ENCODE measurements around the gene MACROD2. TPM values are rescaled to one million over a fixed set of nuclear protein-coding genes. Genes with fewer than 3 reads are reported as not detected.

Gene MACROD2
- polyA plus RNA-seq, 4 donors, result 1.00 to 4.8 (median 1.4) TPM

- H3K27me3 ChIP-seq (ENCODE audit: control insufficient read depth in 3 of 3, insufficient read depth in 3 of 3, low read length in 3 of 3), result no peaks in the 10 kb centered on the region
- no peak overlapping the region for H3K27ac ChIP-seq (ENCODE audit: low read depth in 1 of 3, low read length in 2 of 3)
- WGBS, 3 donors, result 81 to 88% (median 85%) methylated on average over 1 of the region's 1 CpG
- no peak overlapping the region for H3K4me3 ChIP-seq (ENCODE audit: low read depth in 1 of 3, low read length in 3 of 3)
- FAIRE-seq, result no peak
- no peaks in the 10 kb centered on the region for H3K4me1 ChIP-seq (ENCODE audit: control insufficient read depth in 3 of 3, insufficient read depth in 2 of 3, low read depth in 1 of 3, low read length in 2 of 3)
- no peak for DNase-seq
- H3K36me3 ChIP-seq (ENCODE audit: control insufficient read depth in 3 of 3, insufficient read depth in 2 of 3, low read depth in 1 of 3, low read length in 3 of 3), result no peaks in the 10 kb centered on the region
- H3K9me3 ChIP-seq (ENCODE audit: control insufficient read depth in 2 of 2, insufficient read depth in 1 of 2, low read depth in 1 of 2, low read length in 1 of 2), result no peaks in the 10 kb centered on the region
These were observed 902.3 kb downstream of the MACROD2 start for GRCh38 chr20:14897608-14898007.

GRCh38 chr20:14902432-14903089 is 907.2 kb downstream of the MACROD2 start:
- no peak for FAIRE-seq
- H3K27me3 ChIP-seq (ENCODE audit: control insufficient read depth in 3 of 3, insufficient read depth in 3 of 3, low read length in 3 of 3), result no peaks in the 10 kb centered on the region
- no peak overlapping the region for H3K27ac ChIP-seq (ENCODE audit: low read depth in 1 of 3, low read length in 2 of 3)
- H3K4me1 ChIP-seq (ENCODE audit: control insufficient read depth in 3 of 3, insufficient read depth in 2 of 3, low read depth in 1 of 3, low read length in 2 of 3), result no peaks in the 10 kb centered on the region
- H3K4me3 ChIP-seq (ENCODE audit: low read depth in 1 of 3, low read length in 3 of 3), result no peak overlapping the region
- DNase-seq, result no peak
- 77 to 81% (median 77%) methylated on average over 4 of the region's 4 CpGs for WGBS, 3 donors
- H3K36me3 ChIP-seq (ENCODE audit: control insufficient read depth in 3 of 3, insufficient read depth in 2 of 3, low read depth in 1 of 3, low read length in 3 of 3), result no peaks in the 10 kb centered on the region
- H3K9me3 ChIP-seq (ENCODE audit: control insufficient read depth in 2 of 2, insufficient read depth in 1 of 2, low read depth in 1 of 2, low read length in 1 of 2), result no peaks in the 10 kb centered on the region

DNA sequence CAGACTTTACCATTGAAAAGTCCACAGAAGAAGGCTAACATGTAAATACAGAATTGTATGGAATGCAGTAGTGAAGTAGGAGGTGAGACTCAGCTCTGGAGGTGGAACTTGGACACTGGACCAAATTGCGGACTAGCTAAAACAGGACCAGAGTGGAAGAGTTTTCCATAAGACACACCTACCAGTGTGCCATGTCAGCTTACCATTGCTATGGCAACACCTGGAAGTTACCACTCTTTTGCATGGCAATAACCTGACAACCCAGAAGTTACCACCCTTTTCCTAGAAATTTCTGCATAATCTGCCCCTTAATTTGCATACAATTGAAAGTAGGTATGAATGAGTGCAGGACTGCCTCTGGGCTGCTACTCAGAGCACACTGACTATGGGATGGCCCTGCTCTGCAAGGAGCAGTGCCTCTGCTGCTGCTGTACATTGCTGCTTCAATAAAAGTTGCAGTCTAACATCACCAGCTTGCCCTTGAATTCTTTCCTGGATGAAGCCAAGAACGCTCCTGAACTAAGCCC is 911.7 kb downstream of the MACROD2 start:
- Histone ChIP-seq H3K9me3 (ENCODE audit: control insufficient read depth in 2 of 2, insufficient read depth in 1 of 2, low read depth in 1 of 2, low read length in 1 of 2) (no peaks in the 10 kb centered on the region), H3K36me3 (ENCODE audit: control insufficient read depth in 3 of 3, insufficient read depth in 2 of 3, low read depth in 1 of 3, low read length in 3 of 3) (no peaks in the 10 kb centered on the region), H3K4me1 (ENCODE audit: control insufficient read depth in 3 of 3, insufficient read depth in 2 of 3, low read depth in 1 of 3, low read length in 2 of 3) (no peaks in the 10 kb centered on the region), H3K27ac (ENCODE audit: low read depth in 1 of 3, low read length in 2 of 3) (no peak overlapping the region), H3K4me3 (ENCODE audit: low read depth in 1 of 3, low read length in 3 of 3) (no peak overlapping the region), H3K27me3 (ENCODE audit: control insufficient read depth in 3 of 3, insufficient read depth in 3 of 3, low read length in 3 of 3) (no peaks in the 10 kb centered on the region)
- FAIRE-seq (no peak), DNase-seq (no peak)
- WGBS, 3 donors, result 86 to 88% (median 88%) methylated on average over 2 of the region's 2 CpGs

- Histone ChIP-seq H3K27me3 (ENCODE audit: control insufficient read depth in 3 of 3, insufficient read depth in 3 of 3, low read length in 3 of 3) (no peaks in the 10 kb centered on the region), H3K9me3 (ENCODE audit: control insufficient read depth in 2 of 2, insufficient read depth in 1 of 2, low read depth in 1 of 2, low read length in 1 of 2) (no peaks in the 10 kb centered on the region), H3K4me3 (ENCODE audit: low read depth in 1 of 3, low read length in 3 of 3) (no peak overlapping the region), H3K27ac (ENCODE audit: low read depth in 1 of 3, low read length in 2 of 3) (no peak overlapping the region), H3K4me1 (ENCODE audit: control insufficient read depth in 3 of 3, insufficient read depth in 2 of 3, low read depth in 1 of 3, low read length in 2 of 3) (no peaks in the 10 kb centered on the region), H3K36me3 (ENCODE audit: control insufficient read depth in 3 of 3, insufficient read depth in 2 of 3, low read depth in 1 of 3, low read length in 3 of 3) (no peaks in the 10 kb centered on the region)
- 97 to 99% (median 99%) methylated on average over 2 of the region's 2 CpGs for WGBS, 3 donors
- FAIRE-seq (no peak), DNase-seq (no peak)
These were observed 914.8 kb downstream of the MACROD2 start for GRCh38 chr20:14910126-14910525.

- H3K36me3 ChIP-seq (ENCODE audit: control insufficient read depth in 3 of 3, insufficient read depth in 2 of 3, low read depth in 1 of 3, low read length in 3 of 3), result no peaks in the 10 kb centered on the region
- DNase-seq (no peak), FAIRE-seq (no peak)
- no peaks in the 10 kb centered on the region for H3K9me3 ChIP-seq (ENCODE audit: control insufficient read depth in 2 of 2, insufficient read depth in 1 of 2, low read depth in 1 of 2, low read length in 1 of 2)
- no peak overlapping the region for H3K27ac ChIP-seq (ENCODE audit: low read depth in 1 of 3, low read length in 2 of 3)
- H3K4me3 ChIP-seq (ENCODE audit: low read depth in 1 of 3, low read length in 3 of 3), result no peak overlapping the region
- WGBS, 3 donors, result 81 to 95% (median 90%) methylated on average over 6 of the region's 6 CpGs
- H3K4me1 ChIP-seq (ENCODE audit: control insufficient read depth in 3 of 3, insufficient read depth in 2 of 3, low read depth in 1 of 3, low read length in 2 of 3), result no peaks in the 10 kb centered on the region
- H3K27me3 ChIP-seq (ENCODE audit: control insufficient read depth in 3 of 3, insufficient read depth in 3 of 3, low read length in 3 of 3), result no peaks in the 10 kb centered on the region
These were observed 918.7 kb downstream of the MACROD2 start for GRCh38 chr20:14913896-14914620.

DNA sequence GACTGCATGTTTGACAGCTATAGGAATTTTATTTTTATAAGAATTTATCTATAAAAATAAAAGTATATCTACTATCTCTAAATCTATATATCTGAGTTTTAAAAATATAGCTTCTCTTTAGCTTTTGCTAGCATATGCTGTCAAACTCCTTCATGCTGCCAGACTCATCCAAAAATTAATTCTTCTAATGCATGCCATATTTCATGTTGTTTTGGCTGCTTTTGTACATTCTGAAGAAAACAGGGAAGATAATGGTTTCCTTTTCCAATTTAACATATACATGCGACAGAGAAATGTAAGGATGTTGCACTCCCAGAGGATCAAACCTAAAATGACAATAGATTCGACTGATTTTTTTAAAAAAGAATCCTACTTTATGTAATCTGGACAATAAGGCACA is 919.3 kb downstream of the MACROD2 start:
- Histone ChIP-seq H3K27ac (ENCODE audit: low read depth in 1 of 3, low read length in 2 of 3) (no peak overlapping the region), H3K4me3 (ENCODE audit: low read depth in 1 of 3, low read length in 3 of 3) (no peak overlapping the region), H3K9me3 (ENCODE audit: control insufficient read depth in 2 of 2, insufficient read depth in 1 of 2, low read depth in 1 of 2, low read length in 1 of 2) (no peaks in the 10 kb centered on the region), H3K36me3 (ENCODE audit: control insufficient read depth in 3 of 3, insufficient read depth in 2 of 3, low read depth in 1 of 3, low read length in 3 of 3) (no peaks in the 10 kb centered on the region), H3K4me1 (ENCODE audit: control insufficient read depth in 3 of 3, insufficient read depth in 2 of 3, low read depth in 1 of 3, low read length in 2 of 3) (peaks cover 0 to 2% (median 0%) of the 10 kb centered on the region in 3 donors), H3K27me3 (ENCODE audit: control insufficient read depth in 3 of 3, insufficient read depth in 3 of 3, low read length in 3 of 3) (no peaks in the 10 kb centered on the region)
- no peak for DNase-seq
- 72 to 84% (median 83%) methylated on average over 2 of the region's 2 CpGs for WGBS, 3 donors
- FAIRE-seq, result no peak

DNA sequence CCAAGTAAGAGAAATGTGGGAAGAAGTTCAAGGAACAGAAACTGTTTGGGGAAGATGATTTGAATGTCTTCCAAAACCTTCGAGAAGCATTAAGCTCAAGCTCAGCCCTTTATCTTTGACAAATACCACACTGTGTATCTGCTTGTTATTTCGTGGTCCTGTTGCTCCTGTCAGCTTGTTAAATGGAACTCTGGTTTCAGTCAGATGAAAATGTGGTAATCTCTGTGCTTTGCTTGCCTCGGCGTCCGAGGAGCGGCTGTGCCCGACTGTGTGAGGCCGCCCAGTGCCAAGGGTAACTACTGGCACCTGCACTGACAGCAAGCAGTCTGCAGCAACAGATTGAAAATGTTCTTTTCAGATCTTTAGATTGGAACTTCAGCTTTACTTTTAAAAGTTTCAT is 920.0 kb downstream of the MACROD2 start:
- no peak overlapping the region for H3K27ac ChIP-seq (ENCODE audit: low read depth in 1 of 3, low read length in 2 of 3)
- DNase-seq (no peak), FAIRE-seq (no peak)
- no peaks in the 10 kb centered on the region for H3K36me3 ChIP-seq (ENCODE audit: control insufficient read depth in 3 of 3, insufficient read depth in 2 of 3, low read depth in 1 of 3, low read length in 3 of 3)
- 55 to 86% (median 82%) methylated on average over 8 of the region's 8 CpGs for WGBS, 3 donors
- H3K27me3 ChIP-seq (ENCODE audit: control insufficient read depth in 3 of 3, insufficient read depth in 3 of 3, low read length in 3 of 3), result no peaks in the 10 kb centered on the region
- no peaks in the 10 kb centered on the region for H3K9me3 ChIP-seq (ENCODE audit: control insufficient read depth in 2 of 2, insufficient read depth in 1 of 2, low read depth in 1 of 2, low read length in 1 of 2)
- no peak overlapping the region for H3K4me3 ChIP-seq (ENCODE audit: low read depth in 1 of 3, low read length in 3 of 3)
- peaks cover 0 to 8% (median 0%) of the 10 kb centered on the region in 3 donors for H3K4me1 ChIP-seq (ENCODE audit: control insufficient read depth in 3 of 3, insufficient read depth in 2 of 3, low read depth in 1 of 3, low read length in 2 of 3)

DNA sequence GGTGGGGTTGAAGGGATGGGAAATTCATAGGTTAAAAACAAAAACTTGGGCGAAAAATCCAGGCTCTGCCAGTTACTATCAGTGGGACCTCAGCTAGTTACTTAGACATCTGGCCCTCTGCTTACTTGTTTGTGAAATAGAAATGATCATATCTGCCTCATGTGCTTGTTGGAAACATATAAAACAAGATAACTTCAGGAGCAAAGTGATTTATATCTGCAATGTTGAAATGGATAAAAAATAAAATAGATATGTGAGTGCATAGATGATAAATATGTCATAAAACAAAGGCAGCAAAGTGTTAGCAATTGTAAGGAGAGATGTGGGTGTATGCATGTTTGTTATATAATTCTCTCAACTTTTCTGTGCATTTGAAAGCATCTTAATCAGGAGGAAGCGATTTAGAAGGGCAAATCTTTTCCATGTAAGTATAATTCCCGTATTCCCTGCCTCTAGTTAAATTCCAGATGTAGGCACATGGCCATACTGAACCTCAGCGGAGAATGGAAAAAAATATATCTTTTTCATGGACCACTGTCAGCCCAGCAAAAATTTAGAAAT is 921.1 kb downstream of the MACROD2 start:
- WGBS, 3 donors, result 85 to 87% (median 87%) methylated on average over 4 of the region's 4 CpGs
- Histone ChIP-seq H3K4me3 (ENCODE audit: low read depth in 1 of 3, low read length in 3 of 3) (no peak overlapping the region), H3K27ac (ENCODE audit: low read depth in 1 of 3, low read length in 2 of 3) (no peak overlapping the region), H3K36me3 (ENCODE audit: control insufficient read depth in 3 of 3, insufficient read depth in 2 of 3, low read depth in 1 of 3, low read length in 3 of 3) (no peaks in the 10 kb centered on the region), H3K4me1 (ENCODE audit: control insufficient read depth in 3 of 3, insufficient read depth in 2 of 3, low read depth in 1 of 3, low read length in 2 of 3) (peaks cover 0 to 8% (median 0%) of the 10 kb centered on the region in 3 donors), H3K27me3 (ENCODE audit: control insufficient read depth in 3 of 3, insufficient read depth in 3 of 3, low read length in 3 of 3) (no peaks in the 10 kb centered on the region), H3K9me3 (ENCODE audit: control insufficient read depth in 2 of 2, insufficient read depth in 1 of 2, low read depth in 1 of 2, low read length in 1 of 2) (no peaks in the 10 kb centered on the region)
- FAIRE-seq (no peak), DNase-seq (no peak)
